ENCODE results near the gene TMEM200A.

DNA sequence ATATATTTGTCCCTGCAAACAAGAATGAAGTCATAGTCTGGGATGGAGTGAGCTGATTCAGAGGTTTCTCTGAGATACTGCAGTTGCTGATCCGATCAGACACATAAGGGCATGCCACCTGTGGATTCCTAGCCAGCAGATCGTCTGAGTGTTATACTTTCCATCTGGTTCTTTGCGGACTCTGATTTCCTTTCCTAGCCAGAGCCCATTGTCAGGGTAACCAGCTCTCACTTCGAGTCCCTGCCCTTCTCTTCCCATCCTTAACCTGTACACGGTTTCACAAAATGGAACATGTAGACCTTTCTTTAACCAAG lies 100.9 kb downstream of the TMEM200A start:
- TF ChIP-seq, protein P1, sequence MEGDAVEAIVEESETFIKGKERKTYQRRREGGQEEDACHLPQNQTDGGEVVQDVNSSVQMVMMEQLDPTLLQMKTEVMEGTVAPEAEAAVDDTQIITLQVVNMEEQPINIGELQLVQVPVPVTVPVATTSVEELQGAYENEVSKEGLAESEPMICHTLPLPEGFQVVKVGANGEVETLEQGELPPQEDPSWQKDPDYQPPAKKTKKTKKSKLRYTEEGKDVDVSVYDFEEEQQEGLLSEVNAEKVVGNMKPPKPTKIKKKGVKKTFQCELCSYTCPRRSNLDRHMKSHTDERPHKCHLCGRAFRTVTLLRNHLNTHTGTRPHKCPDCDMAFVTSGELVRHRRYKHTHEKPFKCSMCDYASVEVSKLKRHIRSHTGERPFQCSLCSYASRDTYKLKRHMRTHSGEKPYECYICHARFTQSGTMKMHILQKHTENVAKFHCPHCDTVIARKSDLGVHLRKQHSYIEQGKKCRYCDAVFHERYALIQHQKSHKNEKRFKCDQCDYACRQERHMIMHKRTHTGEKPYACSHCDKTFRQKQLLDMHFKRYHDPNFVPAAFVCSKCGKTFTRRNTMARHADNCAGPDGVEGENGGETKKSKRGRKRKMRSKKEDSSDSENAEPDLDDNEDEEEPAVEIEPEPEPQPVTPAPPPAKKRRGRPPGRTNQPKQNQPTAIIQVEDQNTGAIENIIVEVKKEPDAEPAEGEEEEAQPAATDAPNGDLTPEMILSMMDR (IDR thresholded peaks at IDR 0.05): no peak
- TF ChIP-seq EZH2 (IDR thresholded peaks at IDR 0.05) (no peak), EZH2phosphoT487 (IDR thresholded peaks at IDR 0.05) (no peak)
